ENCODE measurements around the gene POTEF. TPM values are rescaled to one million over a fixed set of nuclear protein-coding genes. Genes with fewer than 3 reads are reported as not detected.
"Not testable (repeated sequence)": the region's sequence is repeated elsewhere in the genome, so short reads cannot be mapped to it uniquely, and the experiment has no call there.

POTEF gene
- total RNA-seq, result not detected
- long read RNA-seq, result 0 reads

GRCh38 chr2:130129120-130129829 lies at the start of gene POTEF:
POTEF (minus strand) TSS chr2:130129222; CDS start chr2:130120515, 8,707 bp downstream.
- DNase-seq; ATAC-seq; intact Hi-C loops (cut with micrococcal nuclease): not testable (repeated sequence)

GRCh38 chr2:130174866-130175265 lies 45.8 kb upstream of the POTEF start:
- peak; percentile 94 for ATAC-seq
- intact Hi-C loops (cut with micrococcal nuclease); DNase-seq: not testable (repeated sequence)

- ATAC-seq (no peak), DNase-seq (no peak)
- intact Hi-C loops (cut with micrococcal nuclease), result no loop called here
These were observed 40.9 kb upstream of the POTEF start for GRCh38 chr2:130169896-130170295.

- DNase-seq; ATAC-seq; intact Hi-C loops (cut with micrococcal nuclease): not testable (repeated sequence)
These were observed 40.1 kb upstream of the POTEF start for GRCh38 chr2:130169163-130169562.

GRCh38 chr2:130166611-130167010 lies 37.6 kb upstream of the POTEF start:
- DNase-seq; intact Hi-C loops (cut with micrococcal nuclease); ATAC-seq: not testable (repeated sequence)

- ATAC-seq, result no peak
- DNase-seq, result no peak
- intact Hi-C loops (cut with micrococcal nuclease), result no loop called here
These were observed 36.4 kb upstream of the POTEF start for GRCh38 chr2:130165293-130166016.

DNA sequence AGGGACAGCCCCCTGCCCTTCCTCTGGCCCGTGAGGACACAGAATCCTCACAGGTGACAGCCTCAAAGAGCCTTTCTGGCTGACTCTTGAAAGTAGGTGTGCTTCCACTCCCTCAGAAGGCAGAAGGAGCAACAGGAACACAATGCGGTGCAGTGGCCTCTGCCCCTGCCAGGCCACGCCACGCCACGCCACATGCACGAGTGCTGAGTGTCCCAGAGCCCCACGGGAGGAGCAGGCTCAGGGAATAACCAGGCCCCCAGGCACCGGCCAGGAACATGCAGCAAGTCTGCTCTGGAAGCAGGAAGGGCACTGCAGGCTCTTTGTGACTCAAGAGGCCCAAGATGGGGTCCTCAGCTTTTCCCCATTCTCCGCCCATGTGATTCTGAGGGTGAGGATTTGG lies 33.9 kb upstream of the POTEF start:
- DNase-seq, result peak; percentile 20
- intact Hi-C loops (cut with micrococcal nuclease), result no loop called here

DNA sequence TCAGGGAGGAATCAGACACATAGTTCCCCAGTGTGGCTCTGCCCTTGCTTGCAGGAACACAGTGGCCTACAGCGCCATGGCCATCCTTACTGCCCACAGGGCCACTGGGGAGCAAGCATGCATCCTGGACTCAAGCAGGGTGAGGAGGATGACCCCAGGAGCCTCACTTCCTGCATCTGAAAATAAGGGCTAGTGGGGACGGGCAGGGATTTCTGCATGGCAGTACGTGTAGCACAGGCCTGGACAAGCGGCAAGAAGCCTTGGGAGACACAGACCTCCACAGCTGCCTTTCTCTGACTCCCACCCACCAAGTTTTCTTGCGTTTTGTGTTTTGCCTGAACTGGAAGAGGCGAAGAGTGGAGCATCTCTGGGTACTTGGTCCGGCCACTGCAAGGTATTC lies 33.5 kb upstream of the POTEF start:
- ATAC-seq, result not testable (repeated sequence)
- peak; percentile 6 for DNase-seq

More for the DNA sequence above, 33.9 kb upstream of the POTEF start:
- no peak for ATAC-seq

DNA sequence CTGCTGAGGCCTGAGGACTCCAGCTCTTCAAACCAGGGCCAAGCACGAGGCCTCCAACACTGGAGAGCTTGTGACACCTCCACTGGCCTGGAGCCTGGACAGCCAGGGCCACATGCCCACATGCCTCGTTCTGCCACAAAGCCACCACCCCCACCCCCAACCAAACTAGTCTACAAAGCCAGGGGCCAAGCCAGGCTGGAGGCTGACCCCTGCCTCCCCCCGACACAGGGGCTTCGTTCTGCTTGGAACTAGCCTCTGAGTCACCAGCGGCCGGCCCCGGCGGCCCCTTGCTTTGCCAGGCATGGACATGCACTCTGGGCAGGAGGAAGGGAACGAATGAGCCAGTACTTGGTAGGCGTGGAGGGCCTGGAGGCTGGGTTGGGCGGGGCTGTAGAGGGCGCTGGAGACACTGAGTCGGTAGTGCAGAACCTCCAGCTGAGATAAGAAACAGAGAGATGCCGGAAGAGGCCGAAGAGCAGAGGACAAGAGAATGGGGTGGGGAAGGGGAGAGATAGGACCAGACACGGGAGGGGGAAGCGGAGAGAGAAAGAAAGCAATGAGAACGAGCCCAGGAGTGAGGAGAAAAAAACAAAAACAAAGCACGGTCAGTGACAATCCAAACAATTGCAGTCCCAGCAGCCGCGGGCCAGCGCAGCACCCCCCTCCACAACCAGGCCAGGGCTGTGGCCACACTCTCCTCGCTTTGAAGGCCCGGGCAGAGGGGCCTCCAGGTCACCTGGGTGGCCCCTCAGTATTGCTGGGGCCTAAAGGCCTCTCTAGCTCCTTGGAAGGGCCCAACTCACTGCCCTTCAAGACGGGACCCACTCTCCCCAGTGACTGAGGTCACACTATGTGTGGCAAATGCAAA lies 32.0 kb upstream of the POTEF start:
- intact Hi-C loops (cut with micrococcal nuclease), result not testable (repeated sequence)
- ATAC-seq (peak; percentile 84), DNase-seq (peak; percentile 79)

More for the DNA sequence above, 33.5 kb upstream of the POTEF start:
- intact Hi-C loops (cut with micrococcal nuclease), result not testable (repeated sequence)

- DNase-seq (peak; percentile 14), ATAC-seq (no peak)
- intact Hi-C loops (cut with micrococcal nuclease), result no loop called here
These were observed 31.1 kb upstream of the POTEF start for GRCh38 chr2:130160131-130160530.

DNA sequence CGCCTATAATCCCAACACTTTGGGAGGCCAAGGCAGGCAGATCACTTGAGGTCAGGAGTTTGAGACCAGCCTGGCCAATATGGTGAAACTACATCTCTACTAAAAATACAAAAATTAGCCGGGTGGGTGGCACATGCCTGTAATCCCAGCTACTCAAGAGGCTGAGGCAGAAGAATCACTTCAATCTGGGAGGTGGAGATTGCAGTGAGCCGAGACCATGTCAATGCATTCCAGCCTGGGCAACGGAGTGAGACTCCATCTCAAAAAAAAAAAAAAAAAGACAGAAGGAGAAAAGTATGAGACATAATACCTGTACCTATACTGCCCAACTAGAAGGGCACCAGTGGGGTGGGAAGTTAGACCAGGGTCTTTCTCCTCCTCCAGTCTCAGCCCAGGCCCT lies 30.4 kb upstream of the POTEF start:
- ATAC-seq; intact Hi-C loops (cut with micrococcal nuclease): not testable (repeated sequence)

DNA sequence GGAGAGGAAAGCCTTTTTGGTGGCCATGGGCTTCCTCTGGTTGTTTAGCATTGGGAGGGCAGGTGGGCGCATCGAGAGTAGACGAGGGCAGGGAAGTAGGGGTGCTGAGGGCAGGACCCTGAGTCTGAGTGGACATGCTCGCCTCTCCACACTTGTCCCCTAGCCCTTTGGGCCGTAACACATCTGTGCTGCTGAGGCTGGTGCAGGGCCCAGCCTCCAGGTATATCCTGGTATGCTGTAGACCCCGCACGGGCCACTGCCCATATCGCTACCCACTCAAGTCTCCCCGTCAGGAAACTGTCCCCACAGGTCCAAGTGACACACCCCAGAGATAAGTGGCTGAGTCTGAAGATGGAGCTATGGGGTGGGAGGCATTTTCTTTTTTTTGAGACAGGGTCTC lies 29.6 kb upstream of the POTEF start:
- intact Hi-C loops (cut with micrococcal nuclease), result no loop called here
- no peak for ATAC-seq
- DNase-seq, result peak; percentile 12

More for the DNA sequence above, 30.4 kb upstream of the POTEF start:
- peak; percentile 7 for DNase-seq

GRCh38 chr2:130157825-130158514 lies 28.9 kb upstream of the POTEF start:
- DNase-seq, result peak; percentile 20
- intact Hi-C loops (cut with micrococcal nuclease); ATAC-seq: not testable (repeated sequence)

DNA sequence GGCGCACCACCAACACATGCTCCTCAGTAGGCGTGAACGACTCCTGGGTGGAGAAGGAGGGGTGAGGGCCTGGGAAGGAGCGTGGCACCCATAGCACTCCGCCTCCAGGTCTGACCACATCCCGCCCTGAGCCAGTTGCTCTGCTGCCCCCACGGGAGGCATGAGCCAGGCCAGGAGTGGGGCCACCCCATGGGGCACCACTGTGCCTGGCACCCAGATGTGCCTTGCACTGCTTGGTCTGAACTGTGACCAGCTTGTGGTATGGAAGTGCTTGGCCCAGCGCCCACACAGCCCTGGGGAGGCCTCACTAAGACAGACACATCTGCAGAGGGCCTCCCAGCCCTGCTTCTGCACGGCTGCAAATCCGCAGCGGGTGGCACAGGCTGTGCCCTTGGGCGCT lies 28.3 kb upstream of the POTEF start:
- DNase-seq, result peak; percentile 27
- ATAC-seq; intact Hi-C loops (cut with micrococcal nuclease): not testable (repeated sequence)

- intact Hi-C loops (cut with micrococcal nuclease), result no loop called here
- no peak for ATAC-seq
- DNase-seq, result peak; percentile 22
These were observed 27.6 kb upstream of the POTEF start for GRCh38 chr2:130156624-130157004.

- intact Hi-C loops (cut with micrococcal nuclease), result not testable (repeated sequence)
- ATAC-seq (peak; percentile 82), DNase-seq (peak; percentile 86)
These were observed 27.1 kb upstream of the POTEF start for GRCh38 chr2:130155956-130156623.

DNA sequence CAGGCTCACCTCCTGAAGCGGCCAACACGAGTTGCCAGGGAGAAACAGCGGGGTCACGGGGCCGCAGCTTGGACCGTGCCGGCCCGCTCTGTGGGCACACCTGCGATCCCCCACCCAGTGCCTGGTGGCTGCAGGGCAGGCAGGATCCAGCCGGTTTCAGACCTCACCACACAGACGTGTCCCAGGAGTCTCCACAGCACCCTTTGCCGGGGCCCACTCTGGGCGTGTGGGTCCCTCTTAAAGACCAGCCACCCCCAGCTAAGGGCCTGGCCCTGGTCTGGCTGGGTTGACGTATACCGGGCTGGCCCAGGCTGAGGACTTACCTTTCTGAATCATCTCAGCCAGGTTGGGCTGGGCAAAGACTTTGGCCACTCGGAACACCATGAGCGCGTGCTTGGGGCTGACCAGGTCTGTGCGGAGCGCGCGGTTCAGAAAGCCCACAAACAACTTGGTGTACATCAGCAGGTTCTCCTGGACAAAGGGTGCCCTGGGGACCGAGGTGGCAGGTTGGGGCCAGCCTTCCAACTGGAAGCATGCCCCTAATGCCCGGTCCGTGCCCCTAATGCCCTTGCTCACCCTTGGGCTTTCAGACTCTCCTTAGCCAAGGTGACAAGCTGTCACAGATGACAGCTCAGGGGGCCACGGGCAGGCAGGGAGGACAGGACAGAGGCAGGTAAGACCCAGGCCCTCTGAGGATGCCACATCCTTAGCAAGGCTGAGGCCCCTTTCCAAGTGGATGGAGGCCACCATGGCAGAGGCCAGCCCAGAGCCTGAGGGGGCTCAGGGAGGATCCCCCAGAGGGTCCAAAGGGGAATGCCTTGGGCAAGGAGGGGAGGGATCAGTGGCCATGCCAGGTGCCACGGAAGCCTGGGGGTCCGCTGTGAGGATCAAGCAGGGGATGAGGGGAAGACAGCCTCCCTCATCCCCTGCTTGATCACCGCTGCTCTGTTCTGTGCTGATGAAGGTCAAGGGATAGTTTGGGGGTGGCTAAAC lies 26.0 kb upstream of the POTEF start:
- ATAC-seq, result no peak
- intact Hi-C loops (cut with micrococcal nuclease), result no loop called here
- DNase-seq, result peak; percentile 24

Data from left ventricle myocardium superior (tissue), 1 donor.